MM.1S (cell line): Measurements from ENCODE around the gene SLC1A1.

Source experiments
- DNase-seq: peaks from one replicate; pipeline ENCODE4 v3.0.0-alpha.2; 2015
- H2AFZ ChIP-seq: fragments of 300-600 bp; sonication (generic); 2 replicates; pipeline ENCODE4 v1.6.0; 2016; ENCODE audit warnings: antibody characterized with exemption, low read length
- H3F3A ChIP-seq: fragments of 300-600 bp; sonication (generic); 2 replicates; pipeline ENCODE4 v1.6.1; 2016; ENCODE audit warnings: mild to moderate bottlenecking, antibody characterized with exemption, low read length, moderate library complexity, mixed read lengths; ENCODE audit not compliant: insufficient read depth
- H3K27ac ChIP-seq: fragments of 300-600 bp; sonication (generic); 2 replicates; pipeline ENCODE4 v1.5.1; 2016; ENCODE audit warnings: mild to moderate bottlenecking, low read length
- H3K27me3 ChIP-seq: fragments of 300-600 bp; sonication (generic); replicated peaks from 2 replicates; pipeline ENCODE4 v1.6.0; 2016; ENCODE audit warnings: low read length; ENCODE audit not compliant: insufficient read depth
- H3K36me3 ChIP-seq: fragments of 300-600 bp; sonication (generic); replicated peaks from 2 replicates; pipeline ENCODE4 v1.6.1; 2016; ENCODE audit warnings: mild to moderate bottlenecking, low read length, mixed read lengths; ENCODE audit not compliant: insufficient read depth
- H3K4me1 ChIP-seq: fragments of 300-600 bp; sonication (generic); 2 replicates; pipeline ENCODE4 v1.6.1; 2016; ENCODE audit warnings: low read length, mixed read lengths
- H3K4me2 ChIP-seq: fragments of 300-600 bp; sonication (generic); 2 replicates; pipeline ENCODE4 v1.6.0; 2016; ENCODE audit warnings: low read depth, low read length
- H3K4me3 ChIP-seq: fragments of 300-600 bp; sonication (generic); 2 replicates; pipeline ENCODE4 v1.5.1; 2016; ENCODE audit warnings: low read length, mixed read lengths
- H3K79me2 ChIP-seq: fragments of 300-600 bp; sonication (generic); 2 replicates; pipeline ENCODE4 v1.6.1; 2016; ENCODE audit warnings: mixed run types, low read length, mixed read lengths
- H3K9ac ChIP-seq: fragments of 300-600 bp; sonication (generic); 2 replicates; pipeline ENCODE4 v1.6.1; 2016; ENCODE audit warnings: low read length, mixed read lengths
- H3K9me2 ChIP-seq: fragments of 300-600 bp; sonication (generic); replicated peaks from 2 replicates; pipeline ENCODE4 v1.6.1; 2016; ENCODE audit warnings: mild to moderate bottlenecking, low read length, mixed read lengths; ENCODE audit not compliant: insufficient read depth
- H3K9me3 ChIP-seq: fragments of 300-600 bp; sonication (generic); replicated peaks from 2 replicates; pipeline ENCODE4 v1.6.1; 2016; ENCODE audit warnings: mild to moderate bottlenecking, low read length, mixed read lengths; ENCODE audit not compliant: insufficient read depth
- H4K20me1 ChIP-seq: fragments of 300-600 bp; sonication (generic); 2 replicates; pipeline ENCODE4 v1.6.1; 2016; ENCODE audit warnings: mild to moderate bottlenecking, low read length, moderate library complexity, mixed read lengths; ENCODE audit not compliant: insufficient read depth
- EZH2 ChIP-seq: fragments of 300-600 bp; sonication (generic); optimal IDR thresholded peaks from 2 replicates; pipeline ENCODE3; 2017; ENCODE audit warnings: low read depth, mild to moderate bottlenecking, antibody characterized with exemption, low read length, mixed read lengths
- EZH2phosphoT487 ChIP-seq: fragments of 300-600 bp; sonication (generic); IDR thresholded peaks from 2 replicates; pipeline ENCODE4 v1.6.1; 2018; ENCODE audit warnings: antibody characterized with exemption, low read length
- TF ChIP-seq, protein P1 (sequence below): fragments of 300-600 bp; sonication (generic); IDR thresholded peaks from 2 replicates; pipeline ENCODE4 v1.5.1; 2016; ENCODE audit warnings: antibody characterized with exemption, low read length, mixed read lengths

The SLC1A1 gene

DNA sequence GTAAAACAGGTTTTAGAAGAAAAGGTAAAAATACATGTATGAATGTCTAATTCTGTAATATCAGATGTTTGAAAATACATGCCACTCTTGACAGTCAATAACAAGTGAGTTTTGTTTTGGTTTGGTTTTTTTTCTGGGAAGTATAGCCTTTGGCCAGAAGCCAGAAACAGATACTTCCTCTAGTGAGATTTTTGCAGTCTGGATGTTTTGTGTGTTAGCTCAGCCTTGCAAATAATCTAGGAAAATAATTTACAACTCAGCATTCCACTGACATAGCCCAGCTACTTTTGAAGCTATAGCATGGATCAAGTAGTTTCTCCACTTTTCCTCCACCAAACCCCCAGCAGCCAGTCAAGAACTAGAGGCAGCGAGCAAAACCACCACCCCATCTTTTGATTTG, 56.7 kb downstream of the SLC1A1 start:
- H3F3A ChIP-seq = no peaks in the 10 kb centered on the region
- no peaks in the 10 kb centered on the region for H3K9me2 ChIP-seq
- no peak for DNase-seq
- H3K27ac ChIP-seq = no peak overlapping the region
- H3K9me3 ChIP-seq = no peaks in the 10 kb centered on the region
- no peak for TF ChIP-seq EZH2
- no peak for TF ChIP-seq EZH2phosphoT487
- TF ChIP-seq, protein P1, sequence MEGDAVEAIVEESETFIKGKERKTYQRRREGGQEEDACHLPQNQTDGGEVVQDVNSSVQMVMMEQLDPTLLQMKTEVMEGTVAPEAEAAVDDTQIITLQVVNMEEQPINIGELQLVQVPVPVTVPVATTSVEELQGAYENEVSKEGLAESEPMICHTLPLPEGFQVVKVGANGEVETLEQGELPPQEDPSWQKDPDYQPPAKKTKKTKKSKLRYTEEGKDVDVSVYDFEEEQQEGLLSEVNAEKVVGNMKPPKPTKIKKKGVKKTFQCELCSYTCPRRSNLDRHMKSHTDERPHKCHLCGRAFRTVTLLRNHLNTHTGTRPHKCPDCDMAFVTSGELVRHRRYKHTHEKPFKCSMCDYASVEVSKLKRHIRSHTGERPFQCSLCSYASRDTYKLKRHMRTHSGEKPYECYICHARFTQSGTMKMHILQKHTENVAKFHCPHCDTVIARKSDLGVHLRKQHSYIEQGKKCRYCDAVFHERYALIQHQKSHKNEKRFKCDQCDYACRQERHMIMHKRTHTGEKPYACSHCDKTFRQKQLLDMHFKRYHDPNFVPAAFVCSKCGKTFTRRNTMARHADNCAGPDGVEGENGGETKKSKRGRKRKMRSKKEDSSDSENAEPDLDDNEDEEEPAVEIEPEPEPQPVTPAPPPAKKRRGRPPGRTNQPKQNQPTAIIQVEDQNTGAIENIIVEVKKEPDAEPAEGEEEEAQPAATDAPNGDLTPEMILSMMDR = no peak
- no peak overlapping the region for H3K9ac ChIP-seq
- no peak overlapping the region for H3K4me3 ChIP-seq
- H2AFZ ChIP-seq = no peak overlapping the region
- no peaks in the 10 kb centered on the region for H3K27me3 ChIP-seq
- H3K36me3 ChIP-seq = no peaks in the 10 kb centered on the region
- no peak overlapping the region for H3K4me2 ChIP-seq
- no peaks in the 10 kb centered on the region for H3K4me1 ChIP-seq
- no peaks in the 10 kb centered on the region for H3K79me2 ChIP-seq
- no peaks in the 10 kb centered on the region for H4K20me1 ChIP-seq

DNA sequence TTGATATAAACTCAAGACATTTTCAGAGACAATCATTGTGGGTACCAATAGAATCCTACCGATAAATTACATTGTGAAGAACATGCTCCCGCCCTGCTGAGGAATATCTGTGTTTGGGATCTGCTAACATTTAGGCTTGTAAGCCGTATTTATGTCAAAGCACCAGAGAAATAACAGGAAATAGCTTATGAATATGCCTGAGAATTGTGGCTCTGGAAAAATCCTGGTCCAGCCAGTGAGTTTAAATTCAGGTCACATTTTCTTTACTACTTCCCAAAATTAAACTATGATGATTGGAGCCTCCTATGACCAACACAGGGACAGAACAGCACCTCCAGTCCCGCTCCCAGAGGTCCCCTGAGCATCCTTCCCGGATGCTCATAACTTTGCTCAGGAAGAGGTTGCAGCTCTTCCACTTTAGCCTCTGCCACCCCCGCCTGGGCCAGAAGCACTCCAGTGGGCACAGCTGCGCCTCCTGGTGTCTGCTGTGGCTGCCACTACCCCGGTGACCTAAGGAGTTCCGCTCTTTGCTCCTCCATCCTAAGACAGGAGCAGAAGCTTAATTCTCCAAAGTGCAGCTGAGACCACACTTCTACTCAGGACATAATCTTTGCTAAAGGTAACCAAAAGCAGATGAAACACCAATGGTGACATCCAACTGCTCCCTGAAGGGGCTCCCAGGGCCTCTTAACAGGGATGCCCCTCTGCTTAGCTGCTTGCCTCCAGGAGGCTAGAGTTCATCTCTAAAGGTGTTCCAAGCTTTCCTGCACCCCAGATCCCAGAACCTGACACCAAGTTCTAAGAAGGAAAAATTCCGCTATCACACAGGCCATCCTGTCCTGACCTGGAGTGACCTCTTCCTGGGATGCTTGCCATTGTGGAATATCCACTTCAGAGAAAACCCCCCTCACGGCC, 58.8 kb downstream of the SLC1A1 start:
- H3K9me3 ChIP-seq = no peaks in the 10 kb centered on the region
- no peak overlapping the region for H3K27ac ChIP-seq
- no peak overlapping the region for H3K4me2 ChIP-seq
- TF ChIP-seq, protein P1 = peak; percentile 26; the same call in 1 of the 2 replicates
- no peak for TF ChIP-seq EZH2phosphoT487
- H3K9ac ChIP-seq = no peak overlapping the region
- H3K4me1 ChIP-seq = no peaks in the 10 kb centered on the region
- no peak for DNase-seq
- H4K20me1 ChIP-seq = no peaks in the 10 kb centered on the region
- H3K9me2 ChIP-seq = no peaks in the 10 kb centered on the region
- no peaks in the 10 kb centered on the region for H3K79me2 ChIP-seq
- no peak overlapping the region for H2AFZ ChIP-seq
- H3F3A ChIP-seq = no peaks in the 10 kb centered on the region
- H3K27me3 ChIP-seq = no peaks in the 10 kb centered on the region
- H3K4me3 ChIP-seq = no peak overlapping the region
- no peaks in the 10 kb centered on the region for H3K36me3 ChIP-seq

DNA sequence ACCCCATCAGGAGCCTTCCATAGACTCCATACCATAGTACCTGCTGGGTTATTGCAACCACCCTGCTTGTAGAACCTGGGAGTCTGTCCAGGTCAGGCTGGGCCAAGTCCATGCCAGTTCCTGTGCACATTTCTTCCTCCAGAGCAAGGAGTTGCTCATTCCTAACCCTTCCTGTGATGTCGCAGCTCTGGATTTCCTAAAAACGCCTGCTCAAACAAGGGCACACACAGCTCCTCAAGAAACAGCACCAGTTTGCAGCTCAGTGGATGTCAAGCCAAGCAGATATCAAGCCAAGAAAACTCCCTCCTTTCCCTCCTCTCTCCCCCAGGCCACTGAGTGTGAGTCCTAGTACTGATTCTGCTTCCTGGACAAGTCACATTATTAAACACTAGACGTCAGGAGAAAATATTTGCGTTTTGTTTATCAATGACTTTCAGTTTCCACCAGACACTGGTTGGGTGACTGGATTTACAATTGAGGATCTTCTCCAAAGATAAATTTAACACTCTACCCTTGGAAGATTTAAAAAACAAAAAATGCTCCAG, 59.6 kb downstream of the SLC1A1 start:
- no peaks in the 10 kb centered on the region for H3F3A ChIP-seq
- TF ChIP-seq, protein P1 = no peak
- TF ChIP-seq EZH2phosphoT487 = no peak
- TF ChIP-seq EZH2 = no peak
- no peaks in the 10 kb centered on the region for H3K4me1 ChIP-seq
- no peaks in the 10 kb centered on the region for H3K36me3 ChIP-seq
- H3K9ac ChIP-seq = no peak overlapping the region
- H3K27ac ChIP-seq = no peak overlapping the region
- H3K9me3 ChIP-seq = no peaks in the 10 kb centered on the region
- DNase-seq = no peak
- H2AFZ ChIP-seq = no peak overlapping the region
- no peaks in the 10 kb centered on the region for H3K9me2 ChIP-seq
- H4K20me1 ChIP-seq = no peaks in the 10 kb centered on the region
- no peaks in the 10 kb centered on the region for H3K27me3 ChIP-seq
- no peak overlapping the region for H3K4me3 ChIP-seq
- no peak overlapping the region for H3K4me2 ChIP-seq
- H3K79me2 ChIP-seq = no peaks in the 10 kb centered on the region
